ENCODE measurements around the gene TMEM45A. TPM values are rescaled to one million over a fixed set of nuclear protein-coding genes. Genes with fewer than 3 reads are reported as not detected.

The TMEM45A gene
- total and polyA plus RNA-seq, 3 experiments from 2014 or later, result 0.44 to 0.50 TPM; not detected in 1

DNA sequence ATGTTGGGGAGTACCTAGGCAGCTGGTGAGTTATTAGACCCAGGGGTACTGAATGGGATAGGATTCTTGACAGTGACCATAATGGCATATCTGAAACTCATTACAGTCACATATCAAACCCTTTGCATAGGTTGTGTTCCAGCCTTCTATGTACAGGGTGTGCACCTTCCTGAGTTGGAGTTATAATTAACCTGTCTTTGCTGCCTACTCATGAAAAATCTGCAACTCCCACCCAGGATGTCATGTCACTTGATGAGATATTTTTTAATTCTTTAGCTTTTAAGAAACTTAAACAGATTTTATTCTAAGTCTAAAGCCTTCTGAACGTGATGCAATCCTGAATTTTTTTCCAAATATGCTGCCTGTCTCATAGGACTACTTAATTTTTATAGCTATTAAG is 95.8 kb downstream of the TMEM45A start:
- Histone ChIP-seq H3K36me3 (ENCODE audit: insufficient read depth, low read length) (no peaks in the 10 kb centered on the region), H3K27ac (ENCODE audit: low read depth, low read length) (no peak overlapping the region), H3K4me1 (ENCODE audit: insufficient read depth, low read length) (peaks cover 3% of the 10 kb centered on the region), H3K27me3 (ENCODE audit: insufficient read depth, low read length, poor library complexity, severe bottlenecking) (no peaks in the 10 kb centered on the region), H3K4me3 (ENCODE audit: low read length) (no peak overlapping the region), H3K9me3 (ENCODE audit: low read length) (no peaks in the 10 kb centered on the region)
- Mint-ChIP-seq H3K27ac (no peak overlapping the region), H3K9me3 (no peaks in the 10 kb centered on the region), H3K36me3 (no peaks in the 10 kb centered on the region), H3K4me3 (no peak overlapping the region), H3K27me3 (no peaks in the 10 kb centered on the region), H3K4me1 (peaks cover 3 to 6% (median 3%) of the 10 kb centered on the region in 3 donors)
- CTCF ChIA-PET, result interaction anchor here (0.6 kb wide), 1 partner anchor 756 kb away, joined by 3 read pairs; no protein-coding TSS in a partner anchor
- no peak for DNase-seq
- POLR2A ChIA-PET, result no interaction called here

DNA sequence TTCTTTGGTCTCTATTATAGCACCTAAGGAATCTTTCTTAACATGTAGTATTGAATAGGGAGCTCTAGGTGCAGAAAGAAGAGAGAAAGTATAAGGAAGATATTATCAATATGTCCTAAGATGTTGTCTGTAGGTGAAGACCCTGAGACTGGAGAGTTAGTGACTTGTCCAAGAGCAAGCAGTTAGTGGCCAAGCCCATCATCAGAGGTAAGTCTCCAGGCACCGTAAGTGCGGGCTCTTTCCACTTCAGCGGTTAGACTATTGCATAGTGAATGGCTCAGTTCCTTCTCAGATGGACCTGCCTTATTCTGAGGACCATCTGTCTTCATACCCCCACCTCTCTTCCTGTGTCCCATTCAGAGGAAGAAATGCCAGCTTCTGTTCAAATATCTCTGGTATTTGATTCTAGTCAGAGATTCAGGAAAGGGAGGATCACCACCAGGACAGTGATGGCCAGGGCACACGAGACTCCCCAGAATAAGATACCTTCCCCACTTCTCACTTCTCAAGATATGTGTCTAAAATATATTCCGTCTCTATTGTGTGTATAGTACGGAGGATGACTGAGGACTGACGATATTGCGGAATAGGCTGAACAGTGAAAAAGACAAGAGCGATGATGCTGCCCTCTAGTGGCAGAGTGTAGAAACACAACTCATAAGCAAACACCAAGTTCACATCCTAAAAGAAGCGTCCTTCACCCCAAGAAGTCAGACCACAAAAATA is 97.9 kb downstream of the TMEM45A start:
- no peaks in the 10 kb centered on the region for H3K27me3 ChIP-seq (ENCODE audit: insufficient read depth, low read length, poor library complexity, severe bottlenecking)
- Mint-ChIP-seq H3K9me3 (no peaks in the 10 kb centered on the region), H3K4me3 (peak overlapping the region in 5 of 7 donors; percentile 0 to 49 (median 14)), H3K36me3 (no peaks in the 10 kb centered on the region), H3K27me3 (no peaks in the 10 kb centered on the region), H3K4me1 (peaks cover 3 to 6% (median 3%) of the 10 kb centered on the region in 3 donors), H3K27ac (peak overlapping the region in 1 of 8 donors; percentile 42)
- no peaks in the 10 kb centered on the region for H3K9me3 ChIP-seq (ENCODE audit: low read length)
- ChIA-PET CTCF (interaction anchor here (0.9 to 1.5 kb wide), 6 partner anchors 10 to 756 kb away, joined by 3 to 11 read pairs (median 4); no protein-coding TSS in a partner anchor), POLR2A (no interaction called here)
- no peak overlapping the region for H3K27ac ChIP-seq (ENCODE audit: low read depth, low read length)
- H3K4me1 ChIP-seq (ENCODE audit: insufficient read depth, low read length), result peaks cover 3% of the 10 kb centered on the region
- H3K4me3 ChIP-seq (ENCODE audit: low read length), result no peak overlapping the region
- peak; percentile 23 to 64 (median 48) for DNase-seq
- H3K36me3 ChIP-seq (ENCODE audit: insufficient read depth, low read length), result no peaks in the 10 kb centered on the region

DNA sequence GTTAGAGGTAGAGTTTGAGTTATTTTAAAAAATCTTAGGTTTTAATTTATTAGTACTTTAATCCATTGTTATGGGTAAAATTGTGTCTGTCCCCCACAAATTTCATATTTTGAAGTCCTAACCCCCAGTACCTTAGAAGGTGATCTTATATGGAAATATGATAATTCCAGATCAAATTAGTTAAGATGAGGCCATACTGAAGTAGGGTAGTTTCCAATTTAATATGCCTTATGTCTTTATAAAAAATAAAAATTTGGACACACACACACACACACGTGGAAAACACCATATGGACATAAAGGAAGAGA is 98.4 kb downstream of the TMEM45A start:
- ChIA-PET CTCF (interaction anchor here (0.8 to 1.6 kb wide), 4 partner anchors 10 to 759 kb away, joined by 3 to 8 read pairs (median 3); partner anchors contain the start of genes LNP1 and TOMM70), POLR2A (no interaction called here)
- H3K4me1 Mint-ChIP-seq, result peaks cover 3 to 6% (median 3%) of the 10 kb centered on the region in 3 donors
- no peak overlapping the region for H3K4me3 ChIP-seq (ENCODE audit: low read length)
- no peaks in the 10 kb centered on the region for H3K9me3 Mint-ChIP-seq
- peaks cover 3% of the 10 kb centered on the region for H3K4me1 ChIP-seq (ENCODE audit: insufficient read depth, low read length)
- H3K4me3 Mint-ChIP-seq, result no peak overlapping the region
- no peaks in the 10 kb centered on the region for H3K36me3 ChIP-seq (ENCODE audit: insufficient read depth, low read length)
- H3K27me3 Mint-ChIP-seq, result no peaks in the 10 kb centered on the region
- no peak overlapping the region for H3K27ac ChIP-seq (ENCODE audit: low read depth, low read length)
- H3K36me3 Mint-ChIP-seq, result no peaks in the 10 kb centered on the region
- DNase-seq, result no peak
- no peaks in the 10 kb centered on the region for H3K9me3 ChIP-seq (ENCODE audit: low read length)
- H3K27ac Mint-ChIP-seq, result no peak overlapping the region
- H3K27me3 ChIP-seq (ENCODE audit: insufficient read depth, low read length, poor library complexity, severe bottlenecking), result no peaks in the 10 kb centered on the region

DNA sequence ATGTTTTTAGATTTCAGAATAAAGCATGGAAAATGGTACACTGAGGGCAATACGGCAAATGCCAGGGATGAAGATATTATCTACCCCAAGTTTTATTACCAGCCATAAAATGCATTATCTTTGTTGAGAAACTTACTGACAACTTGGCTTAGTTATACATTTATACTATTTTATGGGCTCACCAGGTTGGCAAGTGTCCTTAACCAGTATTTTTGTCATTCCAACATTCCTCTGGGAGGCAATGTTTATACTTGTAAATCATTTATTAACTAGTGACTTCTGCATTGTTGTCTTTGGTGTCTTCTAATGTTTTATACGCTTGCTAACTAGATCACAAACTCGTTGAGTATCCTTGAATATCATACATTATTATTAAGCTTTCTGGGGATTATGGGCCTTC is 99.0 kb downstream of the TMEM45A start:
- Mint-ChIP-seq H3K9me3 (no peaks in the 10 kb centered on the region), H3K27ac (no peak overlapping the region), H3K27me3 (no peaks in the 10 kb centered on the region), H3K4me1 (peaks cover 3 to 6% (median 3%) of the 10 kb centered on the region in 3 donors), H3K4me3 (no peak overlapping the region), H3K36me3 (no peaks in the 10 kb centered on the region)
- Histone ChIP-seq H3K27ac (ENCODE audit: low read depth, low read length) (no peak overlapping the region), H3K4me3 (ENCODE audit: low read length) (no peak overlapping the region), H3K36me3 (ENCODE audit: insufficient read depth, low read length) (no peaks in the 10 kb centered on the region), H3K27me3 (ENCODE audit: insufficient read depth, low read length, poor library complexity, severe bottlenecking) (no peaks in the 10 kb centered on the region), H3K9me3 (ENCODE audit: low read length) (no peaks in the 10 kb centered on the region), H3K4me1 (ENCODE audit: insufficient read depth, low read length) (peaks cover 3% of the 10 kb centered on the region)
- ChIA-PET CTCF (interaction anchor here (0.8 to 1.6 kb wide), 5 partner anchors 10 to 760 kb away, joined by 3 to 8 read pairs (median 3); partner anchors contain the start of genes LNP1 and TOMM70), POLR2A (no interaction called here)
- DNase-seq, result no peak

DNA sequence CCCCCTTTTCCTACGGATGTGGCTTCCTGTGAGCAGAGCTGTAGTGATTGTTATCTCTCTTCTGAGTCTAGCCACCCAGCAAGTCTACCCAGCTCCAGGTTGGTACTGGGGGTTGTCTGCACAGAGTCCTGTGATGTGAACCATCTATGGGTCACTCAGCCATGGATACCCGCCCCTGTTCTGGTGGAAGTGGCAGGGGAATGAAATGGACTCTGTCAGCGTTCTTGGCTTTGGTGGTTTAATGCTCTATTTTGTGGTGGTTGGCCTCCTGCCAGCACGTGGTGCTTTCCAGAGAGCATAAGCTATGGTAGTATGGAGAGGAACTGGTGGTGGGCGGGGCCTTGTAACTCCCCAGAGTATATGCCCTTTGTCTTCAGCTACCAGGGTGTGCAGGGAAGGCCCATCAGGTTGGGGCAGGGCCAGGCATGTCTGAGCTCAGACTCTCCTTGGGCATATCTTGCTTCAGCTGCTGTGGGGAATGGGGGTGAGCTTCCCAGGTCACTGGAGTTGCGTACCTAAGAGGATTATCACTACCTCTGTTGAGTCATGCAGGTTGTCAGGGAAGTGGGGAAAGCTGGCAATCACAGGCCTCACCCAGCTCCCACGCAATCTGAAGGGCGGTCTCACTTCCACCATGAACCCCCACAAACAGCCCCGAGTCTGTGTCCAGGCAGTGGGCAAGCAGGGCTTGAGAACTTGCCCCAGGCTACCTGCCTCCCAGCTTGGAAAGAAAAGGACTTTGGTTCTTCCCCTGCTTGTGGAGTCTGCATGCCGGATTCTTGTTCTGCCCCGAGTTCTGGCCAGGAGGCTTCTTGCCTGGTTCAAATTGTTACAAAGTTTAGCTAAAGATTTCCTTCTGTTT is 108.0 kb downstream of the TMEM45A start:
- Histone ChIP-seq H3K4me3 (ENCODE audit: low read length) (no peak overlapping the region), H3K4me1 (ENCODE audit: insufficient read depth, low read length) (peaks cover 11% of the 10 kb centered on the region), H3K9me3 (ENCODE audit: low read length) (no peaks in the 10 kb centered on the region), H3K27me3 (ENCODE audit: insufficient read depth, low read length, poor library complexity, severe bottlenecking) (no peaks in the 10 kb centered on the region), H3K36me3 (ENCODE audit: insufficient read depth, low read length) (no peaks in the 10 kb centered on the region), H3K27ac (ENCODE audit: low read depth, low read length) (no peak overlapping the region)
- H3K4me1 Mint-ChIP-seq, result peaks cover 10 to 17% (median 15%) of the 10 kb centered on the region in 3 donors
- ChIA-PET POLR2A (no interaction called here), CTCF (interaction anchor here (1.4 kb wide), 1 partner anchor 9 kb away, joined by 3 read pairs; no protein-coding TSS in a partner anchor)
- H3K9me3 Mint-ChIP-seq, result peaks cover 0 to 4% (median 0%) of the 10 kb centered on the region in 5 donors
- H3K36me3 Mint-ChIP-seq, result no peaks in the 10 kb centered on the region
- no peak overlapping the region for H3K27ac Mint-ChIP-seq
- DNase-seq, result no peak
- H3K27me3 Mint-ChIP-seq, result peaks cover 0 to 9% of the 10 kb centered on the region in 2 donors
- no peak overlapping the region for H3K4me3 Mint-ChIP-seq

DNA sequence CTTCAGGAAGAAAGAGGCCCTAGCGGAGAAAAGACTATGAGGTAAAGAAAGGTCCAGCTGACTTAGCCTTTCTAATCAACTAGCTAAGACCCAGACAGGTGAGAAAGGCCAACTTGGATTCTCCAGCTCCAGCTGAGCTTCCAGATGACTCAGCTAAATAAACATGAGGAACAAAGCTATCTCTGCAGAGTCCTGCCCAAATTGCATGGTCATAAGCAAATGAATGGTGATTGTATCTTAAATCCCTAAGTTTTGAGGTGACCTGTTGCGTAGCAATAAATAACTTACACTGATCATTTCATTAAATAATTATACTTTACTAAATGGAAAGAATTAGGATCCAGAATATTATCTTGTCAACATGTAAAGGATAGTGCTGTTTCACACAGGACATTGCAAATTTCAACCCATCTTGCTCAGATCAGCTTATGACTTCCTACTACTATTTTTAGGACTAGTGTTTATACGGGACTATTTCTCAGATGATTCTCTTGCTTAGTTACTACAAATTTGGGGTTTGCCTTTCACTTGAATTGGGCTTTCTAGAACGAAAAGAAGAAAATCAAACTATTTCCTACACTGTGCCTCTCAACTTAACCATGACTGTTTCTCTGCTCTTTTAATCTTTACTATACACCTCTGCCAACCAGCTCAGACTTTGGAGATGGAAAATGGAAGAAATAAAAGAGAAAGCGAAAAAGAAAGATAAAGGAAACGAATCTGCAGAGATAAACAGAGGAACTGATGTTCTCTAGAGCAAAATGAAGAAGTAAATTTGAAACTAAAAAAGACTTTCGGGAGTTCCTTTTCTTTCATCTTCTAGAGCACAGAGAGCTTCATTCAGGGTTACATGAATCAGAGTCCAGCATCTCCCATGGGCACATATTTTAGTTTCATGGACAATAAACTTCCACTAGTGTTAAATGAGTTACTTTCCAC is 110.4 kb downstream of the TMEM45A start:
- Mint-ChIP-seq H3K27ac (peak overlapping the region in 2 of 8 donors; percentile 13 to 64), H3K9me3 (peaks cover 0 to 4% (median 0%) of the 10 kb centered on the region in 5 donors)
- POLR2A ChIA-PET, result no interaction called here

DNA sequence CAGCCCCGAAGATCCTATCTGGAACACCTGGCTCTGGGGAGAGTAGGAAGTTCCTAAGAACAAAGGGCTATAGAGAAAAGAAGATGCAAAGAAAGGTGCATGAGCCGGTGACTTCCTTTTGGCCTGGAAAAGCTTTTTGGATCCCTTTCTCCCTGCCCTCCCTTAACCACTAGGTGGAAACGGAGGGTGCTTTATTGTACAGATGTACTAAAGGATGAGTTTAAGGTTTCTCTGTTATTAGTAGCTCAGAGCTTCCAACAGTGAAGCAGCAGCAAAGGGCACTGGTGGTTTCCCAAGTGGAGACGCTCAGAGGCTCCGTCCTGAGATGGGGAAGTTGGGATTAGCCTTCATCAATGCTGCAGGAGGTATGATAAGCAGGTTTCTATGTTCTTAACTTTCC is 111.0 kb downstream of the TMEM45A start:
- Mint-ChIP-seq H3K9me3 (peaks cover 0 to 4% (median 0%) of the 10 kb centered on the region in 5 donors), H3K36me3 (no peaks in the 10 kb centered on the region), H3K4me3 (peak overlapping the region in 5 of 7 donors; percentile 40 to 55 (median 46)), H3K4me1 (peaks cover 10 to 17% (median 15%) of the 10 kb centered on the region in 3 donors), H3K27me3 (peaks cover 9 to 15% of the 10 kb centered on the region in 2 donors), H3K27ac (peak overlapping the region in 1 of 8 donors; percentile 27)
- H3K4me1 ChIP-seq (ENCODE audit: insufficient read depth, low read length), result peaks cover 11% of the 10 kb centered on the region
- no peak for DNase-seq
- ChIA-PET CTCF (interaction anchor here (1.7 kb wide), 1 partner anchor 14 kb away, joined by 4 read pairs; no protein-coding TSS in a partner anchor), POLR2A (no interaction called here)
- no peaks in the 10 kb centered on the region for H3K36me3 ChIP-seq (ENCODE audit: insufficient read depth, low read length)
- no peak overlapping the region for H3K27ac ChIP-seq (ENCODE audit: low read depth, low read length)
- no peaks in the 10 kb centered on the region for H3K27me3 ChIP-seq (ENCODE audit: insufficient read depth, low read length, poor library complexity, severe bottlenecking)
- H3K9me3 ChIP-seq (ENCODE audit: low read length), result no peaks in the 10 kb centered on the region
- H3K4me3 ChIP-seq (ENCODE audit: low read length), result peak overlapping the region; percentile 30

More for the DNA sequence above, 110.4 kb downstream of the TMEM45A start:
- H3K36me3 Mint-ChIP-seq, result no peaks in the 10 kb centered on the region
- CTCF ChIA-PET, result interaction anchor here (1.7 kb wide), 1 partner anchor 13 kb away, joined by 4 read pairs; no protein-coding TSS in a partner anchor
- Histone ChIP-seq H3K36me3 (ENCODE audit: insufficient read depth, low read length) (no peaks in the 10 kb centered on the region), H3K27ac (ENCODE audit: low read depth, low read length) (no peak overlapping the region), H3K27me3 (ENCODE audit: insufficient read depth, low read length, poor library complexity, severe bottlenecking) (no peaks in the 10 kb centered on the region), H3K4me1 (ENCODE audit: insufficient read depth, low read length) (peaks cover 11% of the 10 kb centered on the region), H3K4me3 (ENCODE audit: low read length) (peak overlapping the region; percentile 30), H3K9me3 (ENCODE audit: low read length) (no peaks in the 10 kb centered on the region)
- H3K27me3 Mint-ChIP-seq, result peaks cover 10 to 11% of the 10 kb centered on the region in 2 donors
- peak overlapping the region in 5 of 7 donors; percentile 40 to 55 (median 46) for H3K4me3 Mint-ChIP-seq
- no peak for DNase-seq
- H3K4me1 Mint-ChIP-seq, result peaks cover 10 to 17% (median 15%) of the 10 kb centered on the region in 3 donors
